Spleen (tissue), 3 donors: Measurements from ENCODE around the gene TBC1D22B.
"Not testable (repeated sequence)": the region's sequence is repeated elsewhere in the genome, so short reads cannot be mapped to it uniquely, and the experiment has no call there.

Source experiments
- POLR2A ChIP-seq, 3 donors: fragments of 450-650 bp; IDR thresholded peaks; one replicate each; pipeline ENCODE4 v1.5.1; 2017; ENCODE audit warnings: antibody characterized with exemption in 3 of 3, mild to moderate bottlenecking in 1 of 3
- POLR2AphosphoS5 ChIP-seq, 3 donors: sonication (generic); formaldehyde crosslinking; IDR thresholded peaks; one replicate each; pipeline ENCODE4 v1.5.1; 2017; ENCODE audit warnings: antibody characterized with exemption in 3 of 3

DNA sequence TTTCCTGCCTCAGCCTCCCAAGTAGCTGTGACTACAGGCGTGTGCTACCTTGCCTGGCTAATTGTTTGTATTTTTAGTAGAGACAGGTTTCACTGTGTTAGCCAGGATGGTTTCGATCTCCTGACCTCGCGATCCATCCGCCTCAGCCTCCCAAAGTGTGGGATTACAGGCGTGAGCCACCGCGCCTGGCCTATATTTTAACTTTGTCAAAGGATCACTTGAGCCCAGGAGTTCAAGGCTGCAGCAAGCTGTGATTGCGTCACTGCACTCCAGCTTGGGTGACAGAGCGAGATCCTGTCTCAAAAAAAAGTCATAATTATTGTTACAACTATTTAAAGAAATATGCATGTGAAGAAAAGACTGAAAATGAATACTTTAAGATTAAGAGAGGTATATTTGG lies 72.8 kb downstream of the TBC1D22B start:
- not testable (repeated sequence) for TF ChIP-seq POLR2AphosphoS5, POLR2A (IDR thresholded peaks at IDR 0.05)
